H4 (cell line): Measurements from ENCODE around the gene TRAPPC11. TPM values are rescaled to one million over a fixed set of nuclear protein-coding genes. Genes with fewer than 3 reads are reported as not detected.
"Not testable (repeated sequence)": the region's sequence is repeated elsewhere in the genome, so short reads cannot be mapped to it uniquely, and the experiment has no call there.

ENCODE experiments used
- DNase-seq: peaks from one replicate; pipeline ENCODE4 v3.0.0-alpha.2; 2015; ENCODE audit warnings: low spot score
- total RNA-seq: library from RNA; depleted of rRNA; stranded (reverse); fragments of >200 nt; shearing (Covaris generic); gene quantifications from 2 replicates; pipeline ENCODE4 v1.2.3, GENCODE V29; 2014; rRNA removed

TRAPPC11 gene
- total RNA-seq: 21.3 and 48.7 TPM in 2 replicates

DNA sequence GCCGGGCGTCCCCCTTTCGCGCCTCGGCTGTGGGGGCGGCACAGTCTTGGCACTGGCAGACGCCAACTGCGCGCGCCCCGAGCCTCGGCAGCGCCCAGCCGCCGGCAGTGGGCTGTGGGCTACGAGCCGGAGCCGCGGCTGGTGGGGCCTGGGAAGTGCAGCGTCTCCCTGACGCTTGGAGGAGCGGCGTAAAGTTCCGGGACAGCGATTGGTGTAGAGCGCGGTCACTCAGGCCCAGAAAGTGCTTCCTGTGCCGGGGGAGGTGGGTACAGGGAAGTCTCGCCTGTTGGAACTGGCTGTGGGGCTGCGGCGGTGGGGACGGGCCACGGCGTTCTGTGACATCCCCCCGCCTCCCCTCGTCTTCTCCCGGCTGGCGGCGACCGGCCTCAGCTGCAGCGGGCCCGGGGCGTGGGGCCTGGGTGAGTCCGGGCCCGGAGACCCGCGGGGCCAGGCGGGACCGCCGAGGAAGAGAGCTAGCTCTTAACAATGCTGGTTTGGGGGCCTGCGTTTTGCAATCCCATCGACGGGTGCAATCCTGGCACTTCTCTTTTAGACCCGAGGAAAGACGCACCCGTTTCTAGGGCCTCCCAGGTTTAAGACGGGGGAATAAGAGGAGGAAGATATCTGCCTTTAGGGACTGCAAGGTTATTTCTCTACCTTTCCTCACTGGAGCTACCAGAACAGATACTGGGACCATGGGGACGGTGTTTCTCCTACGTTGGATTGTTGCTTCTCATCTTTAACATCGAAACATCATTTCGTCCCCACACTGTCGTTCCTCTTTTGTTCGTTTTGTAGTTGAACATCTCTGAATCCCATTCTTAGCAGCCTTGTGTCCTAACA, at the start of gene TRAPPC11, which contains the start of gene RWDD4:
TRAPPC11 (plus strand) TSS at position 265 of the 843 bp plus-strand sequence. CDS start 4,575 bp downstream, outside the sequence.
RWDD4 (minus strand) TSS at position 157 of the 843 bp plus-strand sequence. CDS start 233 bp downstream, outside the sequence.
- peak; percentile 97 for DNase-seq

- DNase-seq: peak; percentile 21
Measured at GRCh38 chr4:183610033-183610432, 49.1 kb upstream of the TRAPPC11 start.

DNA sequence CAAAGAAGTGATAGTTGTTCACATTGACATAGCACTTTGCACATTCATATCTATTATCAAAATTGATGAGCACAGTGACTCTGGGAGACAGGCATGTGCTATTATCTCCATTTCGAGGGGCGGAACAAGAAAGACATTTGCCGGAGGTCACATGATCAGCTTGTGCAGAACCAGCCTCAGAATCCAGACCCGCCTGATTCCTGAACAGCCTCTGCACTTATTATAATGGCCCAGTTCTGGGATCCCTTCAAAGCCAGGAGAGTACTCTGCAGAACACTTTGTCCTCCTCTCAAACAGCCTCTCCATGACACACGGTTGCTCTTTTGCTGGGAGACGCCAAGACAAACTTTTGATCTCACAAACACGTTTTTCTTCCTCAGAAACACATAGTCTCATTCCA, 48.5 kb upstream of the TRAPPC11 start:
- DNase-seq: no peak

- DNase-seq: no peak
Measured at GRCh38 chr4:183611210-183611830, 47.8 kb upstream of the TRAPPC11 start.

DNA sequence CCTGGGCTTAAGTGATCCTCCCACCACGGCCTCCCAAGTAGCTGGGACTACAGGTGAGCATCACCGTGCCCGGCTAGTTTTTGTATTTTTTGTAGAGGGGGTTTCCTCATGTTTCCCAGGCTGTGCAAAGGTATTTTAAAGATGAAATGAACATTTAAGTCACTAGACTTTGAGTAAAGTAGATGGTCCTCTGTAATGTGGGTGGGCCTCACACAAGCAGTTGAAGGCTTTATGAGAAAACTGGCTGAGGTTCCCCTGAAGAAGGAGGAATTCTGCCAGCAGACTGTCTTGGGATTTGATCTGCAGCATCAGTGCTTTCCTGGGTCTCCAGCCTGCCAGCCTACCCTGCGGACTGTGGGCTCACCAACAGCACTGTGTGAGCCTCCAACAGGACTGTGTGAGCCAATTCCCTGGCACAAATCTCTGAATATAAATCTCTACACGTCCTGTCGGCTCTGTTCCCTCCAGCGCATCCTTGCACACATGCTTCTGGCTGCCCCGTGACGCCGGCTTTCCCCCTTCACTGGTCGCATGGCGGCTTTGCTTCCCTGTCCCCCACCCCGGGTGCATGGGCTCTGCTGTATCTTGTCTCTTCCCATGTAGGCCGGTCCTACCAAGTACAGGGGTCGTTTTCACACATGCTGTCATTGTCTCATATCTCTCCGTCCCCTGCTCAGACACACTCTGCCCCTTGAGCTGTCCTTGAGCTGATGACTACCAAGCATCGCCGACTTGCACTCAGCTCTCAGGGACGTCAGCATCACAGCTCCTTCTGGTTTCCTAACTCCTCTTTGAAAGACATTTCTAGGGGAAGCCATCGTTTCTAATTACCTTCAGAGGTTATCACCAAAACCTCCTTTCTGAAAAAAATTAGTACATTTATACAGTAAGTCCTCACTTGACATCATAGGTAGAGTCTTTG, 46.5 kb upstream of the TRAPPC11 start:
- no peak for DNase-seq

DNA sequence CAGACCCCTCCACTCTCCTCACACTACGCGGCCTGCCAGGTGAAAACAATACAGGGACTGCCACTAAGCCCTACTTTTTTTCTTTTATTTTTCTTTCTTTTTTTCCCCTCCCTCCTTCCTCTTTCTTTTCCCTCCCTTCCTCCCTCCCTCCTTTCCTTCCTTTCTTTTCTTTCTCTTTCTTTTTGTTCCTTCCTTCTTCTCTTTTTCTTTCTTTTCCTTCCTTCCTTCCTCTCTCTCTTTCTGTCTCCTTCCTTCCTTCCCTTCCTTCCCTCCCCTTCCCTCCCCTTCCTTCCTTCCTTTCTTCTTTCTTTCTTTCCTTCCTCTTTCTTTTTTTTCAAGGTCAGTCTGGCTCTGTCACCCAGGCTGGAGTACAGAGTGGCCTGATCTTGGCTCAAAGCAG, 42.0 kb upstream of the TRAPPC11 start:
- no peak for DNase-seq

DNA sequence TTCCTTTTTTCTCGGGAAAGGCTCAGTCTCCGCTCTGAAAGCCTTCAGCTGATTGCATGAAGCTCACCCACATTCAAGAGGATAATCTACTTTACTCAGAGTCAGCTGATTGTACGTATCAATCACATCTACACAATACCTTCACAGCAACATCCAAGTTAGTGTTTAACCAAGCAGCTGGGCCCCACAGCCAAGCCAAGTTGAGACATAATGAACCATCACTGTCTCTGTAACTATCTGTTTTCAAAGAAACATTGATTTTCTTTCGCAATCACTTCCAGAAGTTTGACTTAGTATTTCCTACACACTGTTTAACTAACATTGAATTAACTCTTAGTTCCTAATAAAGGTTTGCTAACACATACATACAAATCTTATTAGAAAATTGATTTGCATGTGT, 40.4 kb upstream of the TRAPPC11 start:
- no peak for DNase-seq

GRCh38 chr4:183620421-183620820, 38.7 kb upstream of the TRAPPC11 start:
- DNase-seq: no peak

GRCh38 chr4:183621875-183622274, 37.2 kb upstream of the TRAPPC11 start:
- DNase-seq: no peak

- DNase-seq: no peak
Measured at GRCh38 chr4:183624548-183624947, 34.5 kb upstream of the TRAPPC11 start.

GRCh38 chr4:183626168-183626567, 32.9 kb upstream of the TRAPPC11 start:
- DNase-seq: no peak

DNA sequence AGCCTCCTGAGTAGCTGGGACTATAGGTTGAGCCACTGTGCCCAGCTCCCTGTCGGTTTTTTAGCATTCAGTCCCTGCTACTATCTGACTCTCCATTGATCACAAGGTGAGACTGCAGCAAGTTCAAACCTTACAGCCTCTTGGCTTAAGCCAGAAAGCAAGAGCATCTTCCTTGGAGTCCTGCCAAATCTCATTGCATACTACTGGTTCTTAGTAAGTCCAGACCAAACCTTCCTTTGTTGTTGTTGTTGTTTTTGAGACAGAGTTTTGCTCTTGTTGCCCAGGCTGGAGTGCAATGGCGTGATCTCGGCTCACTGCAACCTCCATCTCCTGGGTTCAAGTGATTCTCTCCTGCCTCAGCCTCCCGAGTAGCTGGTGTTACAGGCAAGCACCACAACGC, 31.8 kb upstream of the TRAPPC11 start:
- not testable (repeated sequence) for DNase-seq

GRCh38 chr4:183627979-183628588, 31.0 kb upstream of the TRAPPC11 start:
- no peak for DNase-seq

- DNase-seq: no peak
Measured at GRCh38 chr4:183631577-183632198, 27.4 kb upstream of the TRAPPC11 start.

GRCh38 chr4:183632689-183633088, 26.4 kb upstream of the TRAPPC11 start:
- no peak for DNase-seq

GRCh38 chr4:183633476-183634400, 25.4 kb upstream of the TRAPPC11 start:
- no peak for DNase-seq

- DNase-seq: no peak
Measured at GRCh38 chr4:183635321-183635720, 23.8 kb upstream of the TRAPPC11 start.

DNA sequence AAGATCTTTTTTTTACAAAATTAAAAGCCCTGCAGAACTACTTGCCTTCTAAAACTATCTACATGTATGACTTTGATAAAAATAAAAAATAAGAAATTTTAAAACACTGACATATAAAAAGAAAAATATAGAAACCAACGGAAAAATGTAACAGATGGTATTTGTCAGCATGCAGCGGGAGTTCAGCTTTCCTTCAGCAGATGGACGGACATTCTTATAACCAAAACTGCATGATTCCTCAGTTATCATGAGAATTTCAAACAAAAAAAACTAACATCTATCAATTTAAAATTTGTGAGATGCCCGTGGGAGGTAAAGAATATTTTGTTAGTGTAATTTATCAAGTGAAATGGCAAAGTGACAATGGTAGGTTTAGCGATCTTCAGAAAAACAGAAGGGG, 23.4 kb upstream of the TRAPPC11 start:
- no peak for DNase-seq

DNA sequence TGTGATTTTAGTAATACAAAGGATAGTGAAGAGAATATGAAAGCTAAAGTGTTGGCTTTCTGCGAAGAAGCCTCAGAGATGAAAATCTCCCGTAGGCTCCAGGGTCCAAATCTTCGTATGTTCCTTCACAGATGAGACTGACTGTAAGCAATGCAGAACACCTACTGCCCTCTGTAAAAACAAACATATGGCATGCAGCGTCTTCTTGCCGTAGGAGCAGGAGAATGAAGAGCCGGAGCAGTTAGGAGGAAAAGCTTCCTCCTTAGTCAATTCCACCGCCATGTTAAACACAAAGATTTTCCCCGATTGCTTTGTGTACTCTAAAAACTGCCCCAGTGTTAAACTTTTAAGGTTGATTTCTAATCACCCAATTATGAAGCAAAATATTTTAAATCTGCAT, 22.6 kb upstream of the TRAPPC11 start:
- DNase-seq: peak; percentile 29

DNA sequence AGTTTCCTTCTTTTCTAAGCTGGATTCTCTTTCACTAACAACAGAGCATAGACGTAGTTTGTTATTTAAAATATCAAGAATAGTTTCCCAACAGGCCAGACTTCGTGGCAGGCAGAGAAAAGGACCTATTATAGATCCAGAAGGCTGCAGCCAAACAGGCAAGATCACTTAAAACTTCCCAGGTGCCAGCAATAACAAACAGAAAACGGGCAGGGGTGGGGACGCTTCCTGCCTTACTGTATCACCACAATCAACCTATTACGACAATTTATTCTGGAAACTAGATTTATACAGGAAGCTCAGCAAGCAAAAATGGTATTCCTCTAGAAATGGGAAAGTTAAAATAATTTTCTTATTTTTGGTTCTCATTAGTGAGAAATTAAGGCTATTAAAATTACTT, 22.2 kb upstream of the TRAPPC11 start:
- peak; percentile 29 for DNase-seq
